ENCODE results near the gene ADGRG3. TPM values are rescaled to one million over a fixed set of nuclear protein-coding genes. Genes with fewer than 3 reads are reported as not detected.

The ADGRG3 gene
- polyA plus RNA-seq (2012; ENCODE audit: missing spikeins): not detected

GRCh38 chr16:57668263-57668571, at the start of gene ADGRG3:
Gene ADGRG3 (plus strand): TSS chr16:57668306. CDS start chr16:57668348, 42 bp downstream.
- FAIRE-seq: no peak
- TF ChIP-seq POLR2A (IDR thresholded peaks at IDR 0.05; ENCODE audit: low read depth, low read length) (no peak), POLR2AphosphoS5 (IDR thresholded peaks at IDR 0.05; ENCODE audit: low read depth, low read length) (no peak), TAF1 (IDR thresholded peaks at IDR 0.05; ENCODE audit: borderline replicate concordance, low read depth, low read length) (no peak)
- no peak for DNase-seq (ENCODE audit: insufficient read length)

GRCh38 chr16:57619133-57619605, 48.9 kb upstream of the ADGRG3 start:
- peak; percentile 9 for DNase-seq (ENCODE audit: insufficient read length)
- TF ChIP-seq POLR2A (IDR thresholded peaks at IDR 0.05; ENCODE audit: low read depth, low read length) (no peak), POLR2AphosphoS5 (IDR thresholded peaks at IDR 0.05; ENCODE audit: low read depth, low read length) (no peak), TAF1 (IDR thresholded peaks at IDR 0.05; ENCODE audit: borderline replicate concordance, low read depth, low read length) (no peak)
- no peak for FAIRE-seq

- FAIRE-seq (no peak), DNase-seq (ENCODE audit: insufficient read length) (no peak)
- no peak for TF ChIP-seq TAF1 (IDR thresholded peaks at IDR 0.05; ENCODE audit: borderline replicate concordance, low read depth, low read length)
- no peak for TF ChIP-seq POLR2A (IDR thresholded peaks at IDR 0.05; ENCODE audit: low read depth, low read length)
- no peak for TF ChIP-seq POLR2AphosphoS5 (IDR thresholded peaks at IDR 0.05; ENCODE audit: low read depth, low read length)
Observed at GRCh38 chr16:57619606-57620334, 48.3 kb upstream of the ADGRG3 start.

- no peak for DNase-seq (ENCODE audit: insufficient read length)
- no peak for FAIRE-seq
- no peak for TF ChIP-seq POLR2A (IDR thresholded peaks at IDR 0.05; ENCODE audit: low read depth, low read length)
- no peak for TF ChIP-seq TAF1 (IDR thresholded peaks at IDR 0.05; ENCODE audit: borderline replicate concordance, low read depth, low read length)
- no peak for TF ChIP-seq POLR2AphosphoS5 (IDR thresholded peaks at IDR 0.05; ENCODE audit: low read depth, low read length)
Observed at GRCh38 chr16:57620335-57621231, 47.5 kb upstream of the ADGRG3 start.

- no peak for FAIRE-seq
- no peak for DNase-seq (ENCODE audit: insufficient read length)
- TF ChIP-seq POLR2A (IDR thresholded peaks at IDR 0.05; ENCODE audit: low read depth, low read length) (no peak), TAF1 (IDR thresholded peaks at IDR 0.05; ENCODE audit: borderline replicate concordance, low read depth, low read length) (no peak), POLR2AphosphoS5 (IDR thresholded peaks at IDR 0.05; ENCODE audit: low read depth, low read length) (no peak)
Observed at GRCh38 chr16:57621521-57622271, 46.4 kb upstream of the ADGRG3 start.

GRCh38 chr16:57622361-57623250, 45.5 kb upstream of the ADGRG3 start:
- DNase-seq (ENCODE audit: insufficient read length) (no peak), FAIRE-seq (no peak)
- no peak for TF ChIP-seq TAF1 (IDR thresholded peaks at IDR 0.05; ENCODE audit: borderline replicate concordance, low read depth, low read length)
- no peak for TF ChIP-seq POLR2AphosphoS5 (IDR thresholded peaks at IDR 0.05; ENCODE audit: low read depth, low read length)
- TF ChIP-seq POLR2A (IDR thresholded peaks at IDR 0.05; ENCODE audit: low read depth, low read length): no peak

GRCh38 chr16:57623251-57624043, 44.7 kb upstream of the ADGRG3 start:
- DNase-seq (ENCODE audit: insufficient read length) (no peak), FAIRE-seq (no peak)
- TF ChIP-seq POLR2AphosphoS5 (IDR thresholded peaks at IDR 0.05; ENCODE audit: low read depth, low read length) (no peak), TAF1 (IDR thresholded peaks at IDR 0.05; ENCODE audit: borderline replicate concordance, low read depth, low read length) (no peak), POLR2A (IDR thresholded peaks at IDR 0.05; ENCODE audit: low read depth, low read length) (no peak)

- TF ChIP-seq TAF1 (IDR thresholded peaks at IDR 0.05; ENCODE audit: borderline replicate concordance, low read depth, low read length) (no peak), POLR2A (IDR thresholded peaks at IDR 0.05; ENCODE audit: low read depth, low read length) (no peak), POLR2AphosphoS5 (IDR thresholded peaks at IDR 0.05; ENCODE audit: low read depth, low read length) (no peak)
- no peak for FAIRE-seq
Observed at GRCh38 chr16:57624044-57624688, 43.9 kb upstream of the ADGRG3 start.

GRCh38 chr16:57624806-57625500, 43.2 kb upstream of the ADGRG3 start:
- TF ChIP-seq POLR2A (IDR thresholded peaks at IDR 0.05; ENCODE audit: low read depth, low read length): no peak
- no peak for TF ChIP-seq POLR2AphosphoS5 (IDR thresholded peaks at IDR 0.05; ENCODE audit: low read depth, low read length)
- no peak for TF ChIP-seq TAF1 (IDR thresholded peaks at IDR 0.05; ENCODE audit: borderline replicate concordance, low read depth, low read length)
- DNase-seq (ENCODE audit: insufficient read length) (no peak), FAIRE-seq (no peak)

More at GRCh38 chr16:57624044-57624688, 43.9 kb upstream of the ADGRG3 start:
- DNase-seq (ENCODE audit: insufficient read length): no peak

Data from GM12892 (cell line).